A549 treated with Mapracorat at 1 μM for 4 hours (cell line): Measurements from ENCODE around the gene MB. TPM values are rescaled to one million over a fixed set of nuclear protein-coding genes. Genes with fewer than 3 reads are reported as not detected.

Experiments used
- total RNA-seq: library from RNA; stranded (reverse); fragments of 200-300 nt; extraction: Qiagen RNA extraction; gene quantifications from 5 replicates; pipeline ENCODE4 v1.2.3, GENCODE V29; 2022

Gene MB
- 5.6 to 8.5 TPM (median 7.5 TPM) in 5 replicates for total RNA-seq

DNA sequence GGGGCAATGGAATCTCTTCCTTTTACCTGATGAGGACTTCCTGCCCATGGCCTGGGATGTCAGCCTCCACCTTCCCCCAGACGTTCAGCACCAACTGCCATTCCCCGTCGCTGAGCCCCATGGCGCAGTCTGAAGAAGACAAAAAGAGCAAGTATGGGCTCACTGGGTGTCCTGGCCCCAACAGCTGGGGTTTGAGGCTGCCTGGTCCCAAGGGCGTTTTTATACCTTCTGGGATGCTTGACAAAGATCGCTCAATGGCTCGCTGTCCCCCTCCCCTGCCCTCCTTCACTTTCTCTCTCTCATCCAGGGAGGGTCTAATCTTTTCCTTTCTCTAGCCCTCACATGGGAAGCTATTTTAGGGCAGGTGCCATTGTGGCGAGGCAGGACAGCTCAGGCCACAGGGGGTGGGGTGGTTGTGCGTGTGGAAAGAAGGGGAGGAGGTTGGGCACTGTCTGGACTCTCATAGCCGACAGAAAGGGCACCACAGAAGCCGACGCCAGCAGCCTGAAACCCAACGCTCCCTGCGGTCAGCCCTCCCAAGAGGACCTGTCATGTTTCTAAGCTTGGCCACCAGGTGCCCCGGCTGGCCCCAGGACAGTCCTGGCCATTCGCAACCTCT lies at the start of gene MB:
Gene MB (minus strand): TSS at position 193 of the 619 bp plus-strand sequence. CDS start 72 bp downstream, at position 121.

DNA sequence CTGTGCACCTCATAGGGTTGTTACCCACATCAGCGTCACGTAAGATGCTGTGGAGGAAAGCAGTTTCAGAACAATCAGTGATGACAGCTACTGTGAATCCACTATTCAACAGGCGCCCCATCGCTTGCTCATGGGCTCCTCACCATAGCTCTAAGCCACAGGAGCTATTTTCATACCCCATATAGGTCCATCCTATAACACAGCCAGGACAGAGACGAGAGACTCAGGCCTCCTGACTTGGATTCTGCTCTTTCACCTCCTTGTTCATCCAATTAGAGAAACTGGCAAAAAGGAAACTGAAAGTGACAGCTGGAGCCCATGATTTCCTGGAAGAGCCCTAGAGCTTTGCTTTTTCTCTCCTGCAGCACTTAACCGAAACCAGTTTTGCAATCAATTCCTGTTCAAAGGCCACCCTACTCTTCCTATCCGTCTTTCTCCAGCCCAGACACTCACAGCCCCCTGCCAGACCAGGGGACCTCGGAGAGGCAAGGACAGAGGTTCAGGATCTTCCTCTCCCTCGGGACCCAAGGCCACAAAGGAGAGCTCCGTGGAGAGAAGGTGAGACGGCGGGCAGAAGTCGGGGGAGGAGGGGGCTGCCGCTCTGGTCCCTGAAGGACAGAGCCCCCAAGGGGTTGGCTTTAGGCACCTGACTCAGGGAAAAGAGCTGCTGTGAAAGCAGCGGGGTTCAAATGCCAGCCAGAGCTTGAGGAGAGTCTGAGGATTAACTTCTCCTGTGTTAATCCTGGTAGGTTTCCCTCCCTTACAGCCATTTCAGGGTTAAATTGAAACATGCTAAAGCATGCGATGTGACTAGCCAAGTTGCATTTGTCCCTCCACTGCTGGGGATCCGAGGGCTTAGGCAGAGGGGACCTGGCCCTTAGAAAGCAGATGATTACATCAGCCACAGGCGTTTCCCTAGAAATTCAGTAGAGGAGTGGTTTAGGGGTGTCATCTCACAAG lies 31.2 kb upstream of the MB start, which contains the start of gene APOL6:
Gene APOL6 (plus strand): TSS at position 381 of the 960 bp plus-strand sequence. CDS start 7,980 bp downstream, outside the sequence.

Other genes starting within 250 kb of the MB start
- gene HMOX1, start 236.2 kb downstream of the MB start, total RNA-seq, result 411 to 593 TPM (median 417 TPM) in 5 replicates
- 62.7 to 104 TPM (median 87.7 TPM) in 5 replicates for gene MCM5, start 217.2 kb downstream of the MB start, total RNA-seq
- gene RASD2, start 76.5 kb downstream of the MB start, total RNA-seq, result 0.63 to 0.78 TPM (median 0.67 TPM) in 5 replicates
- 1.3 to 1.6 TPM (median 1.4 TPM) in 5 replicates for gene APOL6, start 31.1 kb upstream of the MB start, total RNA-seq
- gene APOL5, start 100.5 kb upstream of the MB start, total RNA-seq, result not detected in 5 replicates